Calu3 (cell line): ENCODE results near the gene ID4. TPM values are rescaled to one million over a fixed set of nuclear protein-coding genes. Genes with fewer than 3 reads are reported as not detected.

Experiments
- BruUV-seq: library from RNA; stranded (reverse); fragments of 400-500 nt; replicated peaks from 2 replicates; lab custom pipeline; 2021; lab: Mats Ljungman, UMichigan
- CTCF ChIA-PET: fragments of 300-600 bp; sonication (Branson Sonifier 250); formaldehyde crosslinking; loops from one replicate; lab custom pipeline; 2022; ENCODE audit warnings: antibody characterized with exemption; lab: Charles Lee
- DNase-seq: peaks from one replicate; pipeline ENCODE4 v3.0.0; 2022
- H3K27ac Mint-ChIP-seq: one replicate; pipeline ENCODE4 v1.8.0; 2022; ENCODE audit warnings: mixed read lengths; ENCODE audit not compliant: unreplicated experiment
- H3K27me3 Mint-ChIP-seq: one replicate; pipeline ENCODE4 v1.8.0; 2022; ENCODE audit warnings: mixed read lengths; ENCODE audit not compliant: unreplicated experiment
- H3K36me3 Mint-ChIP-seq: one replicate; pipeline ENCODE4 v1.8.0; 2022; ENCODE audit warnings: mild to moderate bottlenecking, moderate library complexity, mixed read lengths; ENCODE audit not compliant: insufficient read depth, unreplicated experiment
- H3K4me1 Mint-ChIP-seq: one replicate; pipeline ENCODE4 v1.8.0; 2022; ENCODE audit warnings: mild to moderate bottlenecking, low read depth, mixed read lengths; ENCODE audit not compliant: unreplicated experiment
- H3K4me3 Mint-ChIP-seq: one replicate; pipeline ENCODE4 v1.8.0; 2022; ENCODE audit warnings: mild to moderate bottlenecking, low read depth, moderate library complexity, mixed read lengths; ENCODE audit not compliant: unreplicated experiment
- H3K9me3 Mint-ChIP-seq: one replicate; pipeline ENCODE4 v1.8.0; 2022; ENCODE audit warnings: low read depth, mixed read lengths; ENCODE audit not compliant: unreplicated experiment
- intact Hi-C: fragments of 100-400 bp; cut with micrococcal nuclease; formaldehyde crosslinking; loops from one replicate; pipeline ENCODE4 v1.10.0; 2022; ENCODE audit not compliant: unreplicated experiment
- total RNA-seq: library from RNA; stranded (reverse); gene quantifications from 2 replicates; pipeline ENCODE4 v1.2.3, GENCODE V29; 2022
- TF ChIP-seq, protein P1 (sequence below): fragments of 200-600 bp; IDR thresholded peaks from one replicate; pipeline ENCODE4 v1.8.0; 2022; ENCODE audit warnings: antibody characterized with exemption; ENCODE audit not compliant: unreplicated experiment

Gene ID4
- total RNA-seq, 1 experiment from 2014 or later = 1.8 TPM

DNA sequence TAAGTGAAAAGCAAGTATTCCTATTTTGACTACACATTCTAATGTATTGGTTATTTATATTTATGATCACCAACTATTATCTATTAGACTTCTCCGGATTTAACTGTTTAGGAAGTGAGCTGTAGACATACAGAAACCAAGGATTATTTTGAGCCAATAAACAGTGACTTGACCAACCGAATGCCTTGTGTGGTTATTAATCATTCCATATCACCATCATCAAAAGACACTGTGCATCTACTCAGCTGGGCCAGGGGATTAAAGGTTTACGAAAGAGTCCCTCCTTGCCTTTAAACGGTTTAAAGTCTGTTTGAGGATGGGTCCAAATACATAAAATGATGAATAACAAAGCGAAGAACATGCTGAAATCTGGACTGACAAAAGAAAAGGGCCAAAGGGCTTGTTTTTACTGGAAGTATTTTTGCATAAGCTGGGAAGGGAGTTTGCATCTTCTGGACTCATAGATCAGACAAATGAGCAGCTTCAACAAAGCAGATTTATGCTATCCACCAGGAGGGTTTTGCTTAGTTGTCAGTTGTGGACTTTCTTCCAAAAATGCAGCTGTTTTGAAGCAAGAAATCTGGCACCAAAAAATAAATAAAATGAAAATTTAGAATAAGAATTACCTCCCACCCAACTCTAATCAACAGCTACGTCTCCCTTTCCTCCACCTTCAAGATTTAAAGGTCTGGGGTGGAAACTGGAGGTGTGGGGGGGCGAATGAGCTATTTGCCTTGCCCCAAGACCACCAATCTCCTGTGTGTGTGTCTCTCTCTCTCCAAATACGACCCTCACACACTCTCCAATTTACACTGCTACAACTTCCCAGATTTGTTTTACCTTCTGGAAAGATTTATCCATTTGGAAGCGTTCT, 33.6 kb upstream of the ID4 start:
- intact Hi-C loops = loop anchor here (10.0 kb wide), 1 partner anchor 389 kb away; no protein-coding TSS in a partner anchor
- Mint-ChIP-seq H3K9me3 (no peaks in the 10 kb centered on the region), H3K4me3 (peak overlapping the region; percentile 82), H3K4me1 (peaks cover 52% of the 10 kb centered on the region), H3K36me3 (peaks cover 19% of the 10 kb centered on the region), H3K27ac (peak overlapping the region; percentile 89), H3K27me3 (no peaks in the 10 kb centered on the region)
- BruUV-seq = no TSS peak
- DNase-seq = no peak
- CTCF ChIA-PET = no interaction called here
- TF ChIP-seq, protein P1, sequence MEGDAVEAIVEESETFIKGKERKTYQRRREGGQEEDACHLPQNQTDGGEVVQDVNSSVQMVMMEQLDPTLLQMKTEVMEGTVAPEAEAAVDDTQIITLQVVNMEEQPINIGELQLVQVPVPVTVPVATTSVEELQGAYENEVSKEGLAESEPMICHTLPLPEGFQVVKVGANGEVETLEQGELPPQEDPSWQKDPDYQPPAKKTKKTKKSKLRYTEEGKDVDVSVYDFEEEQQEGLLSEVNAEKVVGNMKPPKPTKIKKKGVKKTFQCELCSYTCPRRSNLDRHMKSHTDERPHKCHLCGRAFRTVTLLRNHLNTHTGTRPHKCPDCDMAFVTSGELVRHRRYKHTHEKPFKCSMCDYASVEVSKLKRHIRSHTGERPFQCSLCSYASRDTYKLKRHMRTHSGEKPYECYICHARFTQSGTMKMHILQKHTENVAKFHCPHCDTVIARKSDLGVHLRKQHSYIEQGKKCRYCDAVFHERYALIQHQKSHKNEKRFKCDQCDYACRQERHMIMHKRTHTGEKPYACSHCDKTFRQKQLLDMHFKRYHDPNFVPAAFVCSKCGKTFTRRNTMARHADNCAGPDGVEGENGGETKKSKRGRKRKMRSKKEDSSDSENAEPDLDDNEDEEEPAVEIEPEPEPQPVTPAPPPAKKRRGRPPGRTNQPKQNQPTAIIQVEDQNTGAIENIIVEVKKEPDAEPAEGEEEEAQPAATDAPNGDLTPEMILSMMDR = no peak

DNA sequence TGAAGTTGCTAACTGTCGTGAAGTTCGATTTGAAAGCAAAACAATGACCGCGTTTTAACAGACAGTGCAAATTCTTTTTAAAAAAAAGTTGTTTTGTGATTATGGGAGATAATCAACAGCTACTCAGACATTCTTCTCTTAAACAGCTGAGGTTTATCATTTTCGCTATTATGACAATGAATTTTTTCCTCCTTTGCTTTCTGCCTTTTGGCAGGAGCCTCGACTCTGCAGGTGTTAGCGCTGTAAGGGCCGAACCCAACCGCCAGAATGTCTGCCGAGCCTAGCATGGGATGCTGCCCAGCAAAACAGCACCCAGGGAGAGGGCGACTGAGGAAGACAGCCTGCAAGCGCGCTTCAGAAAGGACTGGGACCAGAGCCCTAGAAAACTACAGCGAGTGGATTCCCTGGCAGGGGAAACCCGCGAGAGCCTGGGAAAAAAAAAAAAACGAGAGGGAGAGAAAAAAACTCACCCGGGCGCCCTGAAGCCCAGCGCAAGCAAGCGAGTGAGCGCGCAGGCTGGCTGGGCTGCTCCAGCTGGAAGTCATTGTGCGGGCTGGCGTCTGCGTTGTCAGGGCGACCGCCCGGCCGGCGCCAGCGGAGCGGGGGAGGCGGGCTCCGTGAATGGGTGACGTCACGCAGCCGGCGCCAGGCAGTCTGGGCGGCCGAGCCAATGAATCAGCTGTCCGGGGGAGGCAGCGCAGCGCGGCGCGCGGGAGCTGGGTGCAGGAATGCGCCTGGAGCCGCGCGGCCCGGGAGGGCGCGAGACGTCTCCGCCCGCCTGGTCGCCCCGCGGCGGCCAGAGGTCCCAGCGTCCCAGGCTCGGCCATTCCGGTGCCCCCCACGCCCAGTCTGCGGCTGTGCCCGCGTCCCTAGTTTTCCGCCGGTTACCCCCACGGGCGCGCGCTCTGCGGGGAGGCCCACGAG, 32.7 kb upstream of the ID4 start:
- TF ChIP-seq, protein P1 = no peak
- H3K27ac Mint-ChIP-seq = peak overlapping the region; percentile 89
- peaks cover 19% of the 10 kb centered on the region for H3K36me3 Mint-ChIP-seq
- TSS peak; percentile 83 for BruUV-seq
- no peaks in the 10 kb centered on the region for H3K9me3 Mint-ChIP-seq
- H3K27me3 Mint-ChIP-seq = no peaks in the 10 kb centered on the region
- H3K4me1 Mint-ChIP-seq = peaks cover 43% of the 10 kb centered on the region
- H3K4me3 Mint-ChIP-seq = peak overlapping the region; percentile 82
- CTCF ChIA-PET = interaction anchor here (0.6 to 0.7 kb wide), 3 partner anchors 154 to 1921 kb away, joined by 3 to 4 read pairs (median 4); no protein-coding TSS in a partner anchor
- intact Hi-C loops = loop anchor here (1.0 to 10.0 kb wide), 2 partner anchors 56 to 390 kb away; no protein-coding TSS in a partner anchor
- peak; percentile 98 for DNase-seq

DNA sequence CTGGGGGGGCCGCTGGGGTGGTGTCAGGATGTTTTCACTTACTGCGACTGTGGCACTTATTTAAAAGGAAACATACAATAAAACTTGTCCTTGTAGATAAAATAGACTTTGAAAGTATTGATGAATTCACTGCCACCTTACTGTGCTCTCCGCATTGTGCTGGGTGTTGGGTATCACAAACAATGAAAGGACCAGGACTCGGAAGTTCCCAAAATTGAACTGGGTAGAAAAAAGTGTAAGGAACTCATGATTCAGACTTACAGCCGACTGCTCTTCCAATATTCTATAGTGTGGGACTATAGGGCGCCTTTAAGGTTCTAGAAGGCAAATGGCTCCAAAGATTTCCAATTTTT, 32.1 kb upstream of the ID4 start:
- H3K4me3 Mint-ChIP-seq = peak overlapping the region; percentile 82
- no peaks in the 10 kb centered on the region for H3K27me3 Mint-ChIP-seq
- peak overlapping the region; percentile 89 for H3K27ac Mint-ChIP-seq
- DNase-seq = no peak
- no peaks in the 10 kb centered on the region for H3K9me3 Mint-ChIP-seq
- H3K36me3 Mint-ChIP-seq = peaks cover 19% of the 10 kb centered on the region
- intact Hi-C loops = loop anchor here (1.0 to 10.0 kb wide), 2 partner anchors 55 to 390 kb away; no protein-coding TSS in a partner anchor
- CTCF ChIA-PET = interaction anchor here (0.6 to 0.7 kb wide), 2 partner anchors 434 to 1921 kb away, joined by 3 to 4 read pairs; no protein-coding TSS in a partner anchor
- BruUV-seq = TSS peak; percentile 97
- TF ChIP-seq, protein P1 = no peak
- H3K4me1 Mint-ChIP-seq = peaks cover 37% of the 10 kb centered on the region

DNA sequence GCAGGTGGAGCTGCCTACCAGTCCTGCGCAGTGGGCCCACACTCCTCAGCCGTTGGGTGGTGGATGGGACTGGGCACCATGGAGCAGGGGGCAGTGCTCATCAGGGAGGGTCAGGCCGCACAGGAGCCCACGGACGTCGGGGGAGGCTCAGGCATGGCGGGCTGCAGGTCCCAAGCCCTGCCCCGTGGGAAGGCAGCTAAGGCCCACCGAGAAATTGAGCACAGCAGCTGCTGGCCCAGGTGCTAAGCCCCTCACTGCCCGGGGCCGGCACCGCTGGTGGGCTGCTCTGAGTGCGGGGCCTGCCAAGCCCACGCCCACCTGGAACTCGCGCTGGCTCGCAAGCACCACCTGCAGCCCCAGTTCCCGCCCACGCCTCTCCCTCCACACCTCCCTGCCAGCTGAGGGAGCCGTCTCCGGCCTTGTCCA, 30.2 kb upstream of the ID4 start:
- H3K27ac Mint-ChIP-seq = no peak overlapping the region
- no peak overlapping the region for H3K4me3 Mint-ChIP-seq
- H3K36me3 Mint-ChIP-seq = peaks cover 19% of the 10 kb centered on the region
- intact Hi-C loops = loop anchor here (10.0 kb wide), 1 partner anchor 392 kb away; no protein-coding TSS in a partner anchor
- CTCF ChIA-PET = no interaction called here
- TF ChIP-seq, protein P1 = no peak
- H3K4me1 Mint-ChIP-seq = peaks cover 42% of the 10 kb centered on the region
- BruUV-seq = no TSS peak
- no peak for DNase-seq
- no peaks in the 10 kb centered on the region for H3K27me3 Mint-ChIP-seq
- no peaks in the 10 kb centered on the region for H3K9me3 Mint-ChIP-seq
